ENCODE measurements around the gene ZDHHC4. TPM values are rescaled to one million over a fixed set of nuclear protein-coding genes. Genes with fewer than 3 reads are reported as not detected.
"Not testable (repeated sequence)": the region's sequence is repeated elsewhere in the genome, so short reads cannot be mapped to it uniquely, and the experiment has no call there.

ZDHHC4 gene
- total RNA-seq, 1 donor from 2014 or later = 33.2 TPM

- intact Hi-C loops (cut with micrococcal nuclease) = loop anchor here (5.0 kb wide), 1 partner anchor 148 kb away; no protein-coding TSS in a partner anchor
- POLR2A ChIA-PET = no interaction called here
- ATAC-seq (ENCODE audit: low read depth) = no peak
- Mint-ChIP-seq H3K27me3 (no peaks in the 10 kb centered on the region), H3K36me3 (ENCODE audit: low read depth) (peaks cover 45% of the 10 kb centered on the region), H3K9me3 (no peaks in the 10 kb centered on the region), H3K4me1 (peaks cover 26% of the 10 kb centered on the region), H3K4me3 (no peak overlapping the region), H3K27ac (peak overlapping the region; percentile 35)
- no peak for TF ChIP-seq CTCF (IDR thresholded peaks at IDR 0.05)
- CTCF ChIA-PET = no interaction called here
- DNase-seq = no peak
These were observed 2.2 kb downstream of the ZDHHC4 start for GRCh38 chr7:6579446-6579845.

- H3K9me3 Mint-ChIP-seq; H3K27ac Mint-ChIP-seq; ATAC-seq (ENCODE audit: low read depth); DNase-seq; CTCF ChIA-PET; H3K4me3 Mint-ChIP-seq; H3K27me3 Mint-ChIP-seq; POLR2A ChIA-PET: not testable (repeated sequence)
- Mint-ChIP-seq H3K36me3 (ENCODE audit: low read depth) (peaks cover 70% of the 10 kb centered on the region), H3K4me1 (peaks cover 26% of the 10 kb centered on the region)
- intact Hi-C loops (cut with micrococcal nuclease) = loop anchor here (5.0 kb wide), 1 partner anchor 271 kb away; no protein-coding TSS in a partner anchor
These were observed 8.6 kb downstream of the ZDHHC4 start for GRCh38 chr7:6585746-6586432.

DNA sequence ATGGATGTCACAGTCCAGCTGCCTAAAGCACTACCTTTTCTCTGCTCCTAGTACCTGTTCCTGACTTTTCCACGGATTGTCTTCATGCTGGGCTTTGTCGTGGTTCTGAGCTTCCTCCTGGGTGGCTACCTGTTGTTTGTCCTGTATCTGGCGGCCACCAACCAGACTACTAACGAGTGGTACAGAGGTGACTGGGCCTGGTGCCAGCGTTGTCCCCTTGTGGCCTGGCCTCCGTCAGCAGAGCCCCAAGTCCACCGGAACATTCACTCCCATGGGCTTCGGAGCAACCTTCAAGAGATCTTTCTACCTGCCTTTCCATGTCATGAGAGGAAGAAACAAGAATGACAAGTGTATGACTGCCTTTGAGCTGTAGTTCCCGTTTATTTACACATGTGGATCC lies 11.3 kb downstream of the ZDHHC4 start:
- ATAC-seq (ENCODE audit: low read depth) = no peak
- no peaks in the 10 kb centered on the region for H3K9me3 Mint-ChIP-seq
- TF ChIP-seq CTCF (IDR thresholded peaks at IDR 0.05) = no peak
- H3K4me1 Mint-ChIP-seq = peaks cover 21% of the 10 kb centered on the region
- DNase-seq = no peak
- H3K27me3 Mint-ChIP-seq = no peaks in the 10 kb centered on the region
- CTCF ChIA-PET = interaction anchor here (0.5 to 1.8 kb wide), 2 partner anchors 8 to 109 kb away, joined by 3 read pairs; no protein-coding TSS in a partner anchor
- no peak overlapping the region for H3K4me3 Mint-ChIP-seq
- H3K27ac Mint-ChIP-seq = peak overlapping the region; percentile 12
- peaks cover 65% of the 10 kb centered on the region for H3K36me3 Mint-ChIP-seq (ENCODE audit: low read depth)
- POLR2A ChIA-PET = interaction anchor here (0.7 to 3.1 kb wide), 2 partner anchors 11 to 14 kb away, joined by 6 to 16 read pairs; partner anchors contain the start of gene ZDHHC4
- intact Hi-C loops (cut with micrococcal nuclease) = loop anchor here (5.0 kb wide), 1 partner anchor 269 kb away; no protein-coding TSS in a partner anchor

GRCh38 chr7:6589151-6589828 lies 12.0 kb downstream of the ZDHHC4 start:
- peaks cover 21% of the 10 kb centered on the region for H3K4me1 Mint-ChIP-seq
- ChIA-PET CTCF (interaction anchor here (0.6 to 1.8 kb wide), 4 partner anchors 12 to 109 kb away, joined by 3 to 4 read pairs (median 4); partner anchors contain the start of genes ZDHHC4 and ZNF316), POLR2A (interaction anchor here (0.6 to 3.1 kb wide), 4 partner anchors 11 to 136 kb away, joined by 3 to 16 read pairs (median 4); partner anchors contain the start of gene ZDHHC4)
- intact Hi-C loops (cut with micrococcal nuclease) = loop anchor here (5.0 kb wide), 1 partner anchor 268 kb away; no protein-coding TSS in a partner anchor
- H3K4me3 Mint-ChIP-seq = peak overlapping the region; percentile 72
- peaks cover 66% of the 10 kb centered on the region for H3K36me3 Mint-ChIP-seq (ENCODE audit: low read depth)
- DNase-seq (no peak), ATAC-seq (ENCODE audit: low read depth) (no peak)
- H3K9me3 Mint-ChIP-seq = no peaks in the 10 kb centered on the region
- H3K27ac Mint-ChIP-seq = peak overlapping the region; percentile 75
- no peaks in the 10 kb centered on the region for H3K27me3 Mint-ChIP-seq
- no peak for TF ChIP-seq CTCF (IDR thresholded peaks at IDR 0.05)

- DNase-seq (peak; percentile 93), ATAC-seq (ENCODE audit: low read depth) (peak; percentile 90)
- H3K4me3 Mint-ChIP-seq = peak within 1 kb of the TSS; percentile 89
- POLR2A ChIA-PET = interaction anchor here (0.6 to 3.1 kb wide), 5 partner anchors 8 to 135 kb away, joined by 3 to 16 read pairs (median 3); partner anchors contain the start of gene ZDHHC4
- intact Hi-C loops (cut with micrococcal nuclease) = loop anchor here (1.0 to 10.0 kb wide), 5 partner anchors 13 to 1625 kb away; partner anchors contain the start of genes ZDHHC4, ZNF12 and ZNF316
- peaks cover 21% of the 10 kb centered on the region for H3K4me1 Mint-ChIP-seq
- CTCF ChIA-PET = interaction anchor here (0.6 to 1.8 kb wide), 5 partner anchors 12 to 110 kb away, joined by 3 to 4 read pairs (median 3); partner anchors contain the start of genes ZDHHC4 and ZNF316
- no peaks in the 10 kb centered on the region for H3K9me3 Mint-ChIP-seq
- no peaks in the 10 kb centered on the region for H3K27me3 Mint-ChIP-seq
- peaks cover 64% of the 10 kb centered on the region for H3K36me3 Mint-ChIP-seq (ENCODE audit: low read depth)
- H3K27ac Mint-ChIP-seq = peak within 1 kb of the TSS; percentile 80
- no peak for TF ChIP-seq CTCF (IDR thresholded peaks at IDR 0.05)
These were observed 12.8 kb downstream of the ZDHHC4 start, which contains the start of gene INTS15 for GRCh38 chr7:6589829-6590644. Gene INTS15, plus strand, starts transcription at chr7:6590021. Its CDS starts 263 bp downstream, at chr7:6590284.

All from activated B cell treated with CpG ODN at 0.5 μM for 24 hours (primary cell).